ENCODE measurements around the gene KRT85. TPM values are rescaled to one million over a fixed set of nuclear protein-coding genes. Genes with fewer than 3 reads are reported as not detected.
A peak's percentile ranks its signal among the peaks of the same experiment; 100 is the strongest.

Gene KRT85
- total RNA-seq, 2 experiments from 2014 or later: not detected

DNA sequence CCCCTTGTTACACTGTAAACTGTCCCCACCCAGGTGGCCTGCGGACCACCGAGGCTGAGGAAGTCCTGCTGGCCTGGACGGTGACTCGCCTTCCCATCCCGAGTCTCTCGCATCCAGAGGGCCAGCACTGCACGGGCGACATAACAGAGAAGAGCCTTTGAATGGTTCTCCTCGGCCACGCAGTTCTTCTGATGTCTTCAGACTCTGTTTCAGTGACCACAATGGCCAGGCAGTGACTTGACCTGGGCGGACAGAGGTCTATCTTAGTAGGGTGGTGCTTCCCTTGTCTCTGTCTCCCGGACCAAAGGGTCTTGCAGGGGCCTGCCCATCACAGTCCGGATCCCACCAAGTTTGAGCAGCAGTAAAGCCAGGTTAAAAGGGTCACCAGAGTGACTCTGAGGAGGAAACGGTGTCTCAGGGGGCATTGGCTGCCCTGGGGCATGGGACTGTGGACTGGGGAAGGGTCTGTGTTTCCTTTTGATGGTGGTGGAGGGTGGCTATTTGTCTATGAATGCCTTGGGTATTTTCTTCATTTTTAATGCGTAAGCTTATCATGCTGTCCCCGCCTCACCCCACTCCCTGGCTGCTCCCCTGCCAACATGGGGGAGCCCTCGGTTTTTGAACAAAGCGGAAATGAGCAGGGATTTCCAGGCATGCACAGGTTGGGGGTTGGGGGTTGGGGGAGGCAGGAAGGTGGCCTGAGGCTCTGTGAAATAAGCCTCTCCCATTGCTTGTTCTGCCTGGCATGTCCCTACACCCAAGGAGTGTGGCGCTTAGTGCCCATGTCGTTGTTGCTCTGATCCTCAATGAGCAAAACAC is 10.3 kb downstream of the KRT85 start:
- 0 out of 2 replicates have a peak overlapping the region, but pooled peaks have one; percentile 61 for H2AFZ ChIP-seq (ENCODE audit: low read length)
- intact Hi-C loops (cut with micrococcal nuclease; ENCODE audit: unreplicated experiment): no loop called here
- CTCF ChIA-PET (ENCODE audit: unreplicated experiment): no interaction called here

DNA sequence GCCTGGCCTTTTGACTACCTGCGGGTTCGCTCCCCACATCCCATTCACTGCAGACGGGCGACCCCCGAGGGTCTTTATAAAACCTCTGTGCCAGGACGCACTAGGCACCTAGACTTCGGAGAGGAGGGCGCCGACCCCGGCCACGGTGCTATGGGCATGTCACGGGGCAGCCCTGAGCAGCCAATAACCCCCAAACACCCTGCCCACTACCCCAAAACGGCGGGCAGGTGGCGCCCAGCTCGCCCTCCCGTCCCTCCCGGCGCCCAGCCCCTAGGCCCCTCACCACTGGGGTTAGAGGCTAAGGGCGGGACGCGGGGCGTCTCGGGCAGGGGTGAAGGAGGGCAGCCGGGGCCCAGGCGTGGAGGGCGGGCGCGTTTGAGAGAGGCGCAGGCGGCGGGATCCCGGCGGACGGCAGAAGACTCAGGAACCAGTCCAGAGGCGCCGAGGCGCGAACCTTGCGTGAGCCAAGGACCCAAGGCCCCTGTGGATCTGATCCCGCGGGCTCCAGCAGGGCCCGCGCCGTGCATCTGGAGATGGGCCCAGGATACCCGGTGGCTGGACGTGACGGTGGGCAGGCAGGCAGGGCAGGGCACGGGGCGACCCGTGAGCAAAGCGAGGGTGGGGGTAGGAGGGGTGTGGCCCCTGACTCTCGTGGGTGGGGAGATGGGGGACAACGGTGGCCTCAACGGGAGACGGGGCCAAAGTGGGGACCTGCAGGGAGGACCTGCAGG is 11.1 kb downstream of the KRT85 start:
- no TSS peak for BruUV-seq (replicated peaks)
- ChIA-PET CTCF (ENCODE audit: unreplicated experiment) (no interaction called here), POLR2A (no interaction called here)
- Histone ChIP-seq H4K20me1 (ENCODE audit: insufficient read depth, low read length) (no peaks in the 10 kb centered on the region), H3K9me3 (ENCODE audit: low read length) (no peaks in the 10 kb centered on the region), H2AFZ (ENCODE audit: low read length) (no peak overlapping the region), H3K4me3 (ENCODE audit: low read depth, low read length, poor library complexity, severe bottlenecking) (no peak overlapping the region), H3K9me2 (ENCODE audit: insufficient read depth, low read length) (no peaks in the 10 kb centered on the region), H3K27ac (ENCODE audit: low read depth, low read length, poor library complexity, severe bottlenecking) (no peak overlapping the region), H3K4me1 (ENCODE audit: insufficient read depth, low read length, poor library complexity, severe bottlenecking) (peaks cover 39% of the 10 kb centered on the region), H3K36me3 (ENCODE audit: insufficient read depth, low read length) (no peaks in the 10 kb centered on the region), H3K79me2 (ENCODE audit: insufficient read depth, low read depth, low read length) (no peaks in the 10 kb centered on the region), H3K4me2 (ENCODE audit: low read length) (no peak overlapping the region)
- intact Hi-C loops (cut with micrococcal nuclease; ENCODE audit: unreplicated experiment): no loop called here
- DNase-seq (ENCODE audit: low spot score): no peak
- TF ChIP-seq, protein P1, sequence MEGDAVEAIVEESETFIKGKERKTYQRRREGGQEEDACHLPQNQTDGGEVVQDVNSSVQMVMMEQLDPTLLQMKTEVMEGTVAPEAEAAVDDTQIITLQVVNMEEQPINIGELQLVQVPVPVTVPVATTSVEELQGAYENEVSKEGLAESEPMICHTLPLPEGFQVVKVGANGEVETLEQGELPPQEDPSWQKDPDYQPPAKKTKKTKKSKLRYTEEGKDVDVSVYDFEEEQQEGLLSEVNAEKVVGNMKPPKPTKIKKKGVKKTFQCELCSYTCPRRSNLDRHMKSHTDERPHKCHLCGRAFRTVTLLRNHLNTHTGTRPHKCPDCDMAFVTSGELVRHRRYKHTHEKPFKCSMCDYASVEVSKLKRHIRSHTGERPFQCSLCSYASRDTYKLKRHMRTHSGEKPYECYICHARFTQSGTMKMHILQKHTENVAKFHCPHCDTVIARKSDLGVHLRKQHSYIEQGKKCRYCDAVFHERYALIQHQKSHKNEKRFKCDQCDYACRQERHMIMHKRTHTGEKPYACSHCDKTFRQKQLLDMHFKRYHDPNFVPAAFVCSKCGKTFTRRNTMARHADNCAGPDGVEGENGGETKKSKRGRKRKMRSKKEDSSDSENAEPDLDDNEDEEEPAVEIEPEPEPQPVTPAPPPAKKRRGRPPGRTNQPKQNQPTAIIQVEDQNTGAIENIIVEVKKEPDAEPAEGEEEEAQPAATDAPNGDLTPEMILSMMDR (conservative IDR thresholded peaks at IDR 0.05; ENCODE audit: low read length): no peak
- no peak for TF ChIP-seq EZH2phosphoT487 (IDR thresholded peaks at IDR 0.05; ENCODE audit: borderline replicate concordance, low read depth, low read length)

More for the DNA sequence above, 10.3 kb downstream of the KRT85 start:
- Histone ChIP-seq H3K9me3 (ENCODE audit: low read length) (no peaks in the 10 kb centered on the region), H4K20me1 (ENCODE audit: insufficient read depth, low read length) (no peaks in the 10 kb centered on the region), H3K4me2 (ENCODE audit: low read length) (peak overlapping the region; percentile 67), H3K79me2 (ENCODE audit: insufficient read depth, low read depth, low read length) (no peaks in the 10 kb centered on the region), H3K4me3 (ENCODE audit: low read depth, low read length, poor library complexity, severe bottlenecking) (no peak overlapping the region), H3K36me3 (ENCODE audit: insufficient read depth, low read length) (no peaks in the 10 kb centered on the region), H3K9me2 (ENCODE audit: insufficient read depth, low read length) (no peaks in the 10 kb centered on the region), H3K4me1 (ENCODE audit: insufficient read depth, low read length, poor library complexity, severe bottlenecking) (peaks cover 39% of the 10 kb centered on the region), H3K27ac (ENCODE audit: low read depth, low read length, poor library complexity, severe bottlenecking) (no peak overlapping the region)
- no peak for DNase-seq (ENCODE audit: low spot score)
- TF ChIP-seq, protein P1 (conservative IDR thresholded peaks at IDR 0.05; ENCODE audit: low read length): no peak
- TF ChIP-seq EZH2phosphoT487 (IDR thresholded peaks at IDR 0.05; ENCODE audit: borderline replicate concordance, low read depth, low read length): no peak
- no TSS peak for BruUV-seq (replicated peaks)
- POLR2A ChIA-PET: no interaction called here
